Activated T-cell treated with anti-CD3 and anti-CD28 coated beads for 48 hours (primary cell): ENCODE measurements around the gene SGCA.

ENCODE experiments used
- DNase-seq: peaks from one replicate; pipeline ENCODE4 v3.0.0-alpha.2; 2020; ENCODE audit warnings: low read depth

Gene SGCA

DNA sequence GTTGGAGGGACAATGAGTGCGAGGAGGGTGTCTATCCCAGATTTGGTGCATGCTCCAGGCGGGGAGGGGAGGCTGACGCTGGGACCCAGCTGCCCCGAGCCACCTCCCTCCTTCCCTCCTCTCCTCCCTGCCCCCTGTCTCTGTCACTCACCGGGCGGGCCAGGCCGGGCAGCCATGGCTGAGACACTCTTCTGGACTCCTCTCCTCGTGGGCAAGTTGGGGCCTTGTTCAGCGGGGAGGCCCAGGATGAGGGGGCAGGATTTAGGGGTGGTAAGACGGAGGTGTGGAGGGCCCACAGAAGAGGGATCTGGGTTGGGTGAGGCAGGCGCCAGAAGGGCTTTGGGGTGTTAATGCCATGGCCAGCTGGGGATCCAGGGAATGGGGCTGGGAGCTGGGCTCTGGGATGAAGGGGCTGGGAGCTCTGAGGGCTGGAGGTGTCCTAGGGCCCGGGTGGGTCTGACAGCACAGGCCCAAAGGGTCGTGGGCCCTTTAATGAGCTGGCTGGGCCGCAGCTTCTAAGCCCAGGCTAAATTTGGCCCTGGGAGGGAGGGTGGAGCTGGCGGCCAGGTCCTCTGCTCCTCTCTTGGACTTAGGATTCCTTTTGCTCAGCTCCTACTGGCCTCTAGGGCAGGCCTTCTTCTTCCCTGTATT is at the start of gene SGCA:
Gene SGCA (plus strand): TSS at position 139 of the 651 bp plus-strand sequence. CDS start 36 bp downstream, at position 175.
- DNase-seq: no peak

DNA sequence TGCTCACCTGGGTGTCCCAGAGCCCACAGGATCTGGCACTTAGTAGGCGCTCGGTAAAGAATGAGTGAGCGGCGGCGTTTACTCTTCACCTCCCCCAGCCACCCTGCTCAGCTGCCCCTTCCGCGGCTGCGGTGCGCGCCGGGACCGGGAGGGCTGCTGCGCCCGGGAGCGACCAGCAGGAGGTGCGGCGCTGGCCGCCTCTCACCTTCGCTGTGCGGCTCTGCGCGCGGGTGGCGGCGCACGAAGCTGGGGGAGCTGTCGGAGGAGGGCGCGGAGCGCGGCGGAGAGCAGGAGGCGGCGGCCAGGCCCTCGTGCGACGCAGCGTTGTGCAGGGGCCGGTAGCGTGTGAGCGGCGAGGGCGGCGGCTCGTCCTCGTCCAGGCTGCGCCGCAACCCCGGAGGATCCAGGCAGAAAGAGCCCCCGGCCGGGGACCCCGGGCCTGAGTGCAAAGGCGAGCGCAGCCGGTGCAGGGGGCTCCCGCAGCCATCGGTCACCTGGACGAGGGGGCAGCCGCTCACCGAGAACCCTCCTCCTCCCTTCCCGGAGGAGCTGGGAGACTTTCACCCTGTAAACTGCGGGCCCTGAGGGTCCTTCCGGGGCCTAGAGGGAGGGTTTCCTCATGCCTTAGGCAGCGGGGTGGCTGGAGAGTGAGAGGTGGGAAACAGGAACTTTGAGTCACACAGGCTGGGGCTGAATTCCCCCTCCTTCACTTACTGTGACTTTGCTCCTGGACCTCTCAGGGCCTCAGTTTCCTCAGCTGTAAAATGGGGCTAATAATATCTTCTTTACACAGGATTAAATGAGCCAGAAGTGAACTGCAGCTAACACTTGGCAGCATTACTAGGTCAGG is 48.4 kb upstream of the SGCA start:
- DNase-seq: peak; percentile 69

GRCh38 chr17:50118076-50118827 is 47.6 kb upstream of the SGCA start:
- DNase-seq: no peak

GRCh38 chr17:50118828-50119218 is 47.0 kb upstream of the SGCA start:
- DNase-seq: no peak

DNA sequence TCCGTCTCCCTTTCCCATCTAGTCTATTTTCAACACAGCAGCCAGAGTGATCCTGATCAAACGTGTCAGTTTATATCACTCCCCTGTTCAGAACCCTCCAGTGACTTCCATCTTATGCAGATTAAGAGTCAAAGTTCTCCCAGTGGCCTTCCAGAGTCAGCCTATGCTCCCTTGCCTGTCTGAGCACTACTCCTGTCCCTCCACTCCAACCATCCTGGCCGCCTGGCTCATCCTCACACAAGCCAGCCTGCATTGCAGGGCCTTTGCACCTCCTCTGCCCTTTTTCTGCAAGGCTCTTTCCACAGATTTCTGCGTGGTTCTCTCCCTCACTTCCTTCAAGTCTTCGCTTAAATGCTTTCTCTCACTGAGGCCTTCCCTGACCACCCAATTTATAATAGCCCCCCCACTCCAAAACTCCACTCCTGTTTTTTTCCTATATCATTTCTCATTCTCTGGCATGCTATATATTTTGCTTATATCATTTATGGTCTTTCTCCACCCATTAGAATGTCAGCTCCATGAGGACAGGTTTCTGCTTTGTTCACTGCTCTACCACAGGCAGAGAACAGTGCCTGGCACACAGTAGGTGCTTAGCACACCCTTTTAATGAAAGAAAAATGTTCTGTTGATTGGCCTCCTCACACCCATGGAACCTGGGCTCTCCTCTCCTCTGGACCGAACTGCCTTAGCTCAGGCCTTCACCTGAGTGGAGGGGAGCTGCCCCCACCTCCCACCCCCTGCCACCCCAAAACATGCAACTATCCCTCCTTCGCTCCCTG is 45.1 kb upstream of the SGCA start:
- no peak for DNase-seq

DNA sequence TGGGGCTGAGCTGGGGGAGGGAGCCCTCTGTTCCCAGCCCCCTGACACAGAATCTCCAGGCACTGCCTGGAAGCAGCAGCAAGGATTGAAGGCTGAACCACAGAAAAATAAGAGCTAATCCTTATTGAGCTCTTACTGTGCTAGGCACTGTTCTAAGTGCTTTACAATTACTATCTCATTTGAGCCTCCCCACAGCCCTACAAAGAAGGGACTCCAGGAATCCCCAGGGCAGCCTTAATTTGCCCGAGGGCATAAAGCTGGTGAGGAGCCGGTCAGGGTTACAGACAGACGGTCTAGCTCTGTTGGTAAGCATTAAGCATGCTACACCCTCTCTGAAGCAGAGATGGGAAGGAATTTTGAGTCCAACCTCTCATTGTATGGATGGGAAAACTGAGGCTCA is 42.9 kb upstream of the SGCA start:
- no peak for DNase-seq

- no peak for DNase-seq
Measured at GRCh38 chr17:50123649-50124349, 42.0 kb upstream of the SGCA start.

- no peak for DNase-seq
Measured at GRCh38 chr17:50125420-50125997, 40.3 kb upstream of the SGCA start.

DNA sequence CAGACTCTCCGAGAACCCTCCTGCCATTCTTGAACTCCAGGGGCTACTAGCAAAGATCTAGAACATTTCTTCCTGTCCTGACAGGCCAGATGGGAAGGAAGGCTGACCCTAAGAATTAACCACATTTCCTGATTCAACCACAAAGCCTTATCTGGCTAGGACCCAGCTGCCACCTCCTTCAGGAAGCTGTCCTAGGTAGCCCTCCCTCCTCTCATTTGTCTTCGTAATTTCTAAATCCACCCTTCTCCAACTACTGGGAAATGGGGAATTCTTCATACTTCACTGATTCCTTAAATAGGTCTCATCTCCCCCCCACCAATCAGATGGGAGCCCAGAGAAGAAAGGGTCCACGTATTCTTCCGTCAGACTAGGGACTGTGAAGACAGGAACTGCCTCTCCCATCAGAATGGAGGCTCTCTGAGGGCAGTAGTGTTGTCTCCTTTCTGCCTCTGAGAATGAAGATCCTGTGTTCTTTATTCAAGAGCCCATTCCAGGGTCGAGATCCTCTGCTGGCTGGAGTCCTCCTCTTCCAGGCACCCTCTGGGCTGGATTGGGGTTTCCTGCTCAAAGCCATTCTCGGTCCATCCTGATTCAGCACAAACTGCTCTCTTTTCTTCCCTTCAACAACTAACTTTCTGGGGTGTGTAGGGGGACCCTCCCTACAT is 38.0 kb upstream of the SGCA start:
- DNase-seq: no peak

DNA sequence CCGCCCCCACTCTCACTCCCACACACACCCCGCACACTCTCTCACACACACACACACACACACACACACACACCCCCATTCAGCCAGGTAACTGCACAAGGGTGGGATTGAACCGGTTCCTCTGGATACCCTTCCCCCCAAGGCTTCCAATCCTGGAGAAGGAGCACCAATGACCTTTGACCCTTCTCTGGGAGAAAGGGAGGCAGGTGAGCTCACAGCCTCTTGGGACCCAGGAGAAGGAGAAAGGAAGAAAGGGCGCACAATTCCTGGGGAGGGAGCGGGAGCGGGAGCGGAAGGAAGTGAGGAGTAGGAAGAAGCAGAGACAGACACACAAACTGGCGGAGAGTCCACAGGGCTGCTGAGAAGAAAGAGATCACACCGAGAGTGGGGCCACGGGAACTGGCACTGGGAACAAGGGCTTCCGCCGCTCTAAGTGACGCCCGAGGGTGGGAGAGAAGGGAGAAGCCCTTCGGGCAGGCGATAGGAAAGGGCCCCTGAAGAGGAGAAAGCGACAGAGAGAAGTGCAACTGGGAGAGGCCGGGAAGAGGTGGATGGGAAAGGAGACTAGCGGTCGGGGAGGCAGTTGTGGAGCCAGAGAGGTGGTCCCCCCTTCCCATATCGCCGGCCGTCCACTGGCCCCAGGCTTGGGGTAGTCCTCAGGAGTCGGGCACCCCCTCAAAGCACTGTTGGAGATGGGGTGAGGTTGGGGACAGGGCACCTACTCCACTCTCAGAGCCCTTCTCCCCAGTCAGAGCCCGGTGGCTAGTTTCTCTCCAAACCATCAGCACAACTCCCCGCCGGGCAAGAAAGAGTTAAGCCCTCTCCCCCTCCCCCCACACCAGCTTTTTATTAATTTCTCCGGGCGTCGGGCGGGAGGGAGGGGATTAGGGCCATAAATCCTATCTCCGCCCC is 37.1 kb upstream of the SGCA start:
- no peak for DNase-seq

GRCh38 chr17:50129353-50129727 is 36.5 kb upstream of the SGCA start:
- DNase-seq: no peak

DNA sequence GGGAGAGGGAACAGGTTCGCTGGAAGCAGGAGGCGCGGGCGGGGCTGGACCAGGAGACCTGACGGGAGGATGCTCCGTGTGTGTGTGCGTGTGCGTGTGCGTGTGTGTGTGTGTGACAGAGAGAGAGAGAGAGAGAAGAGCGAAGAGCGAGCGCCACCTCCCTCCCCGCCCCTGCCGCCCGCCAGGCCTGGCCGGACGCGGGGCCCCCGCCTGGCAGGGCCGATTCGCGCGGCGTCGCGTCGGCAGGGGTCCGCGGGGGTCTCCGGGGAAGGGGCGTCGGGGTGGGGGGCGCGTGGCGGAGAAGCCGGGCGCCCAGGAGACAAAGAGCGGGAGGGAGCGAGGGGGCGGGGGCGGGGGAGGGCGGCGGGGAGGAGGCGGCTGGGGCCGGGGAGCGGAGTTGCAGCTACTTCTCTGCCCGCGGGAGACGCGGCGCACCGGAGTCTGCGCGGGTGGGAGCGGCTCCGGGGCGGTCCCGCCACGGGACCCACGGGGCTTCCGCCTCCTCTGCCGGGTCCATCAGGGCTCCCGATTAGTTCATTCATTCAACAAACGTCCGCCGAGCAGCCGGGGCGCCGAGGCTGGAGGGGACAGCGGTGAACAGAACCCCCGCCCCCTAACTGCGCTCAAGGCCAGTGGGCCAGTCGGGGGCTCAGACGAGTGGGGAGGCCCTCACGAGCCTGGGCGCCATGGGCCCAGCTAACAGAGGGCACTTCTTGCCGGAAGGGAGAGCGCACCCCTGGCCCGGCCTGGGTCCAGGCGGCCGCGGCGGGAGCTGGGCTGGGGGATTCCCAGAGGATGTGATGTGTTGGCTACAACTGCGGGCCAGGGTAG is 35.9 kb upstream of the SGCA start, which contains the start of gene SAMD14:
Gene SAMD14 (minus strand): TSS at position 433 of the 831 bp plus-strand sequence. CDS start 5,201 bp downstream, outside the sequence.
- no peak for DNase-seq

GRCh38 chr17:50130559-50131305 is 35.1 kb upstream of the SGCA start:
- DNase-seq: no peak

DNA sequence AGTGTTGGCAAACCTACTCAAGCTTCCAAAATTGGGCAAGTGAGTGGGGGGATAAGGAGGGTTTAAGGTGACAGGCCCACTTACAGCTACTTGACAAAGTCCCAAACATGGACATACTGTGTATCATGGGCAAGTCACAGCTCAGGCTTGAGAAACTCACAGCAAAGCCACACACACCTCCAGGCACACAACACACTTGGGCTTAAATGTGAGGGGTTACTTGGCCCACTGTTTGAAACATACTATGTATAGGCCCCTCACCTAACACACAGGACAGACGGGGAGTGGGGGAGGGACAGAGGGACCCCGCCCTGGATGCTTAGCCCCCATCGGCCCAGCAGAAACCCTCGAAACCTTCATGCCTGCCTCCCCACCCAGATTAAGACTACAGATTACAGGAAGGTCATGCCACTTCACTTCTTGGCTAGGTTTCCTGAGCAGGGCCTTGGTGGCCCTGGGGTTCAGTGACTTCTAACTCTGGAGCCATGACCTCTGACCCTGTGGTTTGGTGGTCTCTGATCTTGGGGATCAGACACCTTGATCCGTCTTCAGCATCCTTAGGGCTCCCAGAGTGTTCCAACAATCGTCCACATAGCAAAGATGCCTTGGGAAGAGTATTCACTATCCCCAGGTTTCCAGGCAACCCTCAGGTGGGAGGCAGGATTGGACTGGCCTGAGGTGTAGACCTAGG is 33.6 kb upstream of the SGCA start:
- DNase-seq: no peak

- no peak for DNase-seq
Measured at GRCh38 chr17:50133028-50133768, 32.6 kb upstream of the SGCA start.

DNA sequence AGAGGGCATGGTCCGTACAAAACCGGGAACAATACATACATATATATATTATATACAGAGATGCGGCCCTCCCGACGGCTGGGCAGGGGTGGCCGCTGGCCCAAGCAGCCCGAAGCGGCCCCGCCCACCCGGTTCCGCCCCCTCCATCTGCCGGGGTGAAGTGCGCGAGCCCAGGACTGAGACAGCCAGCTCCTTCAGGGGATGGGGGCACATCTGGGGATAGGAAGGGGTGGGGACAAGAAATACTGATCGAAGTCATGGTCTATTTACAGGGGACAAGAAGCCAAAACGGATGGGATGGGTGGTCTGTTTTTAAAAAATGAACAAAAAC is 32.1 kb upstream of the SGCA start:
- DNase-seq: no peak
